GM12875 (cell line): ENCODE data around the gene CD79A.
"Not testable (repeated sequence)": the region's sequence is repeated elsewhere in the genome, so short reads cannot be mapped to it uniquely, and the experiment has no call there.

Source experiments
- H3K4me3 ChIP-seq: one replicate; pipeline ENCODE4 v1.5.1; 2011; ENCODE audit warnings: low read depth, low read length, control low read depth
- CTCF ChIP-seq: IDR thresholded peaks from 2 replicates; pipeline ENCODE4 v1.5.1; 2011; ENCODE audit warnings: low read depth, mild to moderate bottlenecking, control low read depth, inconsistent platforms, low read length, moderate library complexity, borderline replicate concordance; ENCODE audit not compliant: insufficient read depth

The CD79A gene

GRCh38 chr19:41911889-41912731, 35.0 kb downstream of the CD79A start:
- no peak for TF ChIP-seq CTCF
- no peak overlapping the region for H3K4me3 ChIP-seq

GRCh38 chr19:41912899-41913537, 35.9 kb downstream of the CD79A start:
- H3K4me3 ChIP-seq = no peak overlapping the region
- TF ChIP-seq CTCF = no peak

- TF ChIP-seq CTCF = no peak
- no peak overlapping the region for H3K4me3 ChIP-seq
Observed at GRCh38 chr19:41913538-41914423, 36.7 kb downstream of the CD79A start.

- not testable (repeated sequence) for H3K4me3 ChIP-seq
Observed at GRCh38 chr19:41914424-41914834, 37.4 kb downstream of the CD79A start.

GRCh38 chr19:41915021-41915775, 38.1 kb downstream of the CD79A start:
- no peak overlapping the region for H3K4me3 ChIP-seq
- TF ChIP-seq CTCF = no peak

- TF ChIP-seq CTCF = no peak
- H3K4me3 ChIP-seq = no peak overlapping the region
Observed at GRCh38 chr19:41915776-41916414, 38.8 kb downstream of the CD79A start.
